Testis (tissue), 2 donors: Measurements from ENCODE around the gene CKMT1B.
"Not testable (repeated sequence)": the region's sequence is repeated elsewhere in the genome, so short reads cannot be mapped to it uniquely, and the experiment has no call there.

Experiments
- POLR2A ChIP-seq: fragments of 450-650 bp; IDR thresholded peaks from one replicate; pipeline ENCODE4 v1.6.1; 2017; ENCODE audit warnings: antibody characterized with exemption, mild to moderate bottlenecking, moderate library complexity
- TF ChIP-seq, protein P1 (sequence below), 3 experiments: fragments of 450-650 bp in 2 of 3; fragments of 200-600 bp in 1 of 3; sonication (generic) in 1 of 3; IDR thresholded peaks; one replicate each; pipeline ENCODE4 v1.5.1; 2016 to 2019; ENCODE audit warnings: antibody characterized with exemption in 3 of 3, mild to moderate bottlenecking in 2 of 3, moderate library complexity in 1 of 3

DNA sequence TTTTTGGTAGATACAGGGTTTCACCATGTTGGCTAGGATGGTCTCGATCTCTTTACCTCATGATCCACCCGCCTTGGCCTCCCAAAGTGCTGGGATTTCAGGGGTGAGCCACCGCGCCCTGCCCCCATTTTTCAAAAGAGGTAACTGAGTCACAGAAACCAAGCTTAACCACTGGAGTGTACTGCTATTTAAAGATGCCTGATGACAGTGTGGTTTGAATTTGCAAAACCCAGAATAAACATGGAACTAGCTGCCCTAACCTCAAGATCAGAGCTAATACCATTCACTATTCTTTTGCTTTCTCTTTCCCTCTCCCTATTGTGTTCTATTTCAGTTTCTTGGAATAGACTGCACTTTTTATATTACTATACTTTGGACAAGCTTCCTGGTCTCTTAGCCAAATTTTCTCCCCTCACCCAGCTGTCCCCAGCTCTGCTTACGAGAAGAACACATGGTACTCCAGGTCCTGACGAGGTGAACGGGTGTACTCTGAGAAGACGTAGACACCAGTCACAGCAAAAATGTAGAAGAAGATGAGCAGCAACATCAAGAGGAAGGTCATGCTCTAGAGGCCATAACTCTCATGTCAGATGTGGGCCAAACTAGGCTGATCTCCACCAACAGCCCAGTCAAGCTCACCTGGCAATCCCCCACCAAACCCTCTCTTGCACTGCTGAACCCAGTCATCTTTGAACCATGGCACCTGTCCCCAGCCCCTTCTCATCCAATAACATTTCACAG, 44.8 kb downstream of the CKMT1B start:
- TF ChIP-seq, protein P1, sequence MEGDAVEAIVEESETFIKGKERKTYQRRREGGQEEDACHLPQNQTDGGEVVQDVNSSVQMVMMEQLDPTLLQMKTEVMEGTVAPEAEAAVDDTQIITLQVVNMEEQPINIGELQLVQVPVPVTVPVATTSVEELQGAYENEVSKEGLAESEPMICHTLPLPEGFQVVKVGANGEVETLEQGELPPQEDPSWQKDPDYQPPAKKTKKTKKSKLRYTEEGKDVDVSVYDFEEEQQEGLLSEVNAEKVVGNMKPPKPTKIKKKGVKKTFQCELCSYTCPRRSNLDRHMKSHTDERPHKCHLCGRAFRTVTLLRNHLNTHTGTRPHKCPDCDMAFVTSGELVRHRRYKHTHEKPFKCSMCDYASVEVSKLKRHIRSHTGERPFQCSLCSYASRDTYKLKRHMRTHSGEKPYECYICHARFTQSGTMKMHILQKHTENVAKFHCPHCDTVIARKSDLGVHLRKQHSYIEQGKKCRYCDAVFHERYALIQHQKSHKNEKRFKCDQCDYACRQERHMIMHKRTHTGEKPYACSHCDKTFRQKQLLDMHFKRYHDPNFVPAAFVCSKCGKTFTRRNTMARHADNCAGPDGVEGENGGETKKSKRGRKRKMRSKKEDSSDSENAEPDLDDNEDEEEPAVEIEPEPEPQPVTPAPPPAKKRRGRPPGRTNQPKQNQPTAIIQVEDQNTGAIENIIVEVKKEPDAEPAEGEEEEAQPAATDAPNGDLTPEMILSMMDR (IDR thresholded peaks at IDR 0.05): not testable (repeated sequence)
- TF ChIP-seq POLR2A: not testable (repeated sequence)
